ENCODE data around the gene PHYHIPL.
"Not testable (repeated sequence)": the region's sequence is repeated elsewhere in the genome, so short reads cannot be mapped to it uniquely, and the experiment has no call there.

- TF ChIP-seq EZH2 (IDR thresholded peaks at IDR 0.05; ENCODE audit: insufficient read depth, poor library complexity, severe bottlenecking); EZH2phosphoT487 (IDR thresholded peaks at IDR 0.05; ENCODE audit: insufficient read depth, low read depth): not testable (repeated sequence)
These were observed 62.7 kb downstream of the PHYHIPL start for GRCh38 chr10:59239108-59239507.
